NCI-H2196 (cell line): Measurements from ENCODE around the gene GCKR.
A peak's percentile ranks its signal among the peaks of the same experiment; 100 is the strongest.

Experiments
- DNase-seq: peaks from one replicate; lab custom pipeline; 2025; ENCODE audit not compliant: unreplicated experiment; lab: John Stamatoyannopoulos, UW

GCKR gene, protein sequence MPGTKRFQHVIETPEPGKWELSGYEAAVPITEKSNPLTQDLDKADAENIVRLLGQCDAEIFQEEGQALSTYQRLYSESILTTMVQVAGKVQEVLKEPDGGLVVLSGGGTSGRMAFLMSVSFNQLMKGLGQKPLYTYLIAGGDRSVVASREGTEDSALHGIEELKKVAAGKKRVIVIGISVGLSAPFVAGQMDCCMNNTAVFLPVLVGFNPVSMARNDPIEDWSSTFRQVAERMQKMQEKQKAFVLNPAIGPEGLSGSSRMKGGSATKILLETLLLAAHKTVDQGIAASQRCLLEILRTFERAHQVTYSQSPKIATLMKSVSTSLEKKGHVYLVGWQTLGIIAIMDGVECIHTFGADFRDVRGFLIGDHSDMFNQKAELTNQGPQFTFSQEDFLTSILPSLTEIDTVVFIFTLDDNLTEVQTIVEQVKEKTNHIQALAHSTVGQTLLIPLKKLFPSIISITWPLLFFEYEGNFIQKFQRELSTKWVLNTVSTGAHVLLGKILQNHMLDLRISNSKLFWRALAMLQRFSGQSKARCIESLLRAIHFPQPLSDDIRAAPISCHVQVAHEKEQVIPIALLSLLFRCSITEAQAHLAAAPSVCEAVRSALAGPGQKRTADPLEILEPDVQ

GRCh38 chr2:27496357-27497287 is at the start of gene GCKR:
GCKR (plus strand) TSS chr2:27496839; CDS start chr2:27496905, 66 bp downstream.
- no peak for DNase-seq

- DNase-seq, result no peak
Observed at GRCh38 chr2:27448381-27448780, 48.3 kb upstream of the GCKR start.

DNA sequence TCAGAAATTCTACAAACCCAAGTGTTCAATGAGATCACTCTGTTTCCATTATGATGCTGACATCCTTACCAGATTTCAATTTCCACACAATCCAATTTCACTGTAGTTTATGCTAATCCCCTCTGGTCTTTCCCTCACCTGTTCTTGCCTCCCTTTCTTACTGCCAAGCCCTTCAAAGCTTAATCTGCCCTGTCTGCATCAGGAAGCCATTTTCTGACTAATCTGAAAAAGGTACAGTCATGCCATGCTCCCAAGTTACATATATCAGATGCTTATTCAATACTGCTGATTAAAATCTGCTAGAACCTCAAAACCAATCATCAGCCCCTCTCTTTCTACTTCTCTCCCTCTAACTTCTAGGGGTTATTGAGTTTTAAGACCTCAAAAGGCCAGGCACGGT is 45.5 kb upstream of the GCKR start:
- DNase-seq, result no peak

GRCh38 chr2:27453968-27454367 is 42.7 kb upstream of the GCKR start:
- no peak for DNase-seq

- peak; percentile 80 for DNase-seq
Observed at GRCh38 chr2:27461118-27461517, 35.5 kb upstream of the GCKR start.

DNA sequence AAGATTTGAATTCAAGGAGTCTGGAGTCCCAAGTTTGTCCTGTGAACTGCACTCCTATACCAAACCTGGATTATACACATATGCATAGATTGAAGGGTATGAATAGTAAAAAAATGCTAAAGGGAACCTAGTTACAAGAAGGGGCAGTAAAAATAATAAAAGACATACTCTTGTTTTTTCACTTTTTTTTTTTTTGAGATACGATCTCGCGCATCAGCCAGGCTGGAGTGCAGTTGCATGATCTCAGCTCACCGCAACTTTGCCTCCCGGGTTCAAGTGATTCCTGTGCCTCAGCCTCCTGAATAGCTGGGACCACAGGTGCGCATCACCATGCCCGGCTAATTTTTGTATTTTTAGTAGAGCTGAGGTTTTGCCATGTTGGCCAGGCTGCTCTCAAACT is 32.2 kb upstream of the GCKR start:
- DNase-seq, result no peak

DNA sequence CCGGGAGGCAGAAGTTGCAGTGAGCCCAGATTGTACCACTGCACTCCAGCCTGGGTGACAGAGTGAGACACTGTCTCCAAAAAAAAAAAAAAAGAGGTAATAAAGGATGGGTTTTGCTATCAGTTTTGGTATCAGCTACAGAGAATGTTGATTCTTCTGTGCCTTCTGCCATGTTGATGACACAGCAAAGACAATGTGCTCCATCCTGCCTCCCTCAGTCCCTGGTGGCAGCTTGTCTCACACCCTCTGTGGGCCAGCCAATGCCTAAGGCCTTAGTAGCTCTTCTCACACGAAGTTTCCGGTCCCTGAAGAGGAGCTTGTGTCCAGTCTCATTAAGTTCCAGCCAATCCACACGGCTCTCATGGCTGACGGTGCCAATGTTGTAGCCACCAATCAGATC is 24.7 kb upstream of the GCKR start:
- no peak for DNase-seq

GRCh38 chr2:27485496-27485895 is 11.1 kb upstream of the GCKR start:
- no peak for DNase-seq

- peak; percentile 43 for DNase-seq
Observed at GRCh38 chr2:27489118-27489497, 7.5 kb upstream of the GCKR start.

- peak; percentile 99 for DNase-seq
Observed at GRCh38 chr2:27489498-27490397, 6.9 kb upstream of the GCKR start, which contains the start of gene IFT172. IFT172 (minus strand) TSS chr2:27489743; CDS start chr2:27489653, 90 bp downstream.

GRCh38 chr2:27492557-27492956 is 4.1 kb upstream of the GCKR start:
- DNase-seq, result no peak

DNA sequence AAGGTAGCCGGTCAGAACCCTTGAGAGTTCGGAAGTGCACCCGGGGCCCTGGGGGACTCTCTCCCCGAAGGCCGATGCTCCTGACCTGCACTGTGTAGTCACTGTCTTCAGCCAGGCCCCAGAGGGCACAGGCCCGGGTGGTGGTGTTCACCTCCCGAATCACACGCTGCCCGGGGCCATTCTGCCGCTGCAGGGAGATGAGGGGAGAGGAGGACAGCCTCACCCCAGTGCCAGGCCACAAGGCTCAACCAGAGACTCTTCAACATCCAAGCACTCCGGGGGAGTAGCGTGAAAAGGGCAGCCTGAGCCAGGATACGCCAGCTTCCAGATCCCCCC is 2.7 kb upstream of the GCKR start:
- DNase-seq, result no peak

- DNase-seq, result no peak
Observed at GRCh38 chr2:27494284-27494943, 2.2 kb upstream of the GCKR start.

- no peak for DNase-seq
Observed at GRCh38 chr2:27494944-27495554, 1.6 kb upstream of the GCKR start, which contains the start of gene FNDC4. FNDC4 (minus strand) TSS chr2:27495200; CDS start chr2:27494679, 521 bp downstream.

GRCh38 chr2:27495840-27496356 is 741 bp upstream of the GCKR start:
- DNase-seq, result no peak

DNA sequence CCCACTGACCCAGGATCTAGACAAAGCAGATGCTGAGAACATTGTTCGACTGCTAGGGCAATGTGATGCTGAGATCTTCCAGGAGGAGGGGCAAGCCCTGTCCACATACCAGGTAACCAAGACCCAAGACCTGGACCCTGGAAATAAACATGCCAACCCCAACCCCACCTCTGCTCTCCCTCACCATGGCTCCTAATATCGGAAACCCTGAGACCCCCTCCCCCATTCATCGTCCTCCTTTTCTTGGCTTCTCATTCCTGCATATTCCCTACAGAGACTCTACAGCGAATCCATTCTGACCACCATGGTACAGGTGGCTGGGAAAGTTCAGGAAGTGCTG is 619 bp downstream of the GCKR start:
- no peak for DNase-seq

GRCh38 chr2:27498975-27499374 is 2.3 kb downstream of the GCKR start:
- DNase-seq, result no peak

GRCh38 chr2:27501042-27501441 is 4.4 kb downstream of the GCKR start:
- peak; percentile 64 for DNase-seq

GRCh38 chr2:27502142-27502541 is 5.5 kb downstream of the GCKR start:
- DNase-seq, result no peak
